GM18858 (cell line): ENCODE measurements around the gene LRP2.
"Not testable (repeated sequence)": the region's sequence is repeated elsewhere in the genome, so short reads cannot be mapped to it uniquely, and the experiment has no call there.

ENCODE experiments used
- ATAC-seq: cut with Tn5 transposase; IDR thresholded peaks from one replicate; pipeline ENCODE4 v1.9.1; 2021; ENCODE audit not compliant: unreplicated experiment

LRP2 gene

DNA sequence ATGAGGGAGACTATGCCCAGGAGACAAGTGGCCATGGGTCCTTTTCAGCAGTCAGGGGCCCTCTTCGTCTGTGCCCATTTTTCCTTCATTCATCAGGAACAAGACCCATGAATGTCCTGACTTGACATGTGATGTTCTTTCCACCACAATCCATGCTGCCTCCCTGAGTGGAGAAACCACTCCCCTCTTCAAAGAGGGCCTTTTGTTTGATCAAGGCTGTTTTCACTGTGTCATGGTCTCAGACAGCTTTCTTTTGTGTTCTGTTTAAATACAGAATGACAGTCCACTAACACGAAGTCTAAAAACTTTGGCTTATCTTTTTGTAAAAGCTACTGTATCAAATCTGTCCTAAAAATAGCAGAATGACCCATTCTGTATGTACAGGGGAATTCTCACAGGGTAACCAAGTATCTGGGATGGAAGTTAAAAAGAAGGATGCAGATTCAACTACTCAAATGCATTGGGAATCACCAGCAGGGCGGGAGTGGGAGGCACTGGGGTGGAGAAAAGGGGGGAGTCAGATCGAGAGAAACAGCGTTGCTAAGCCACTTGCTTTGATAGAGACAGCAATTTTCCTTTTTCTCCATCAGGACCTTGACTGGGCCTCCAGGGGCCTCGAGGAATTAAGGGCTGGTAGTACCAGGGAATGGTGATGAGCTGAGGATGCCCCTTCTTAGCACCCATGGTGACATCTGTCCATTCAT lies 13.9 kb downstream of the LRP2 start:
- ATAC-seq = no peak

DNA sequence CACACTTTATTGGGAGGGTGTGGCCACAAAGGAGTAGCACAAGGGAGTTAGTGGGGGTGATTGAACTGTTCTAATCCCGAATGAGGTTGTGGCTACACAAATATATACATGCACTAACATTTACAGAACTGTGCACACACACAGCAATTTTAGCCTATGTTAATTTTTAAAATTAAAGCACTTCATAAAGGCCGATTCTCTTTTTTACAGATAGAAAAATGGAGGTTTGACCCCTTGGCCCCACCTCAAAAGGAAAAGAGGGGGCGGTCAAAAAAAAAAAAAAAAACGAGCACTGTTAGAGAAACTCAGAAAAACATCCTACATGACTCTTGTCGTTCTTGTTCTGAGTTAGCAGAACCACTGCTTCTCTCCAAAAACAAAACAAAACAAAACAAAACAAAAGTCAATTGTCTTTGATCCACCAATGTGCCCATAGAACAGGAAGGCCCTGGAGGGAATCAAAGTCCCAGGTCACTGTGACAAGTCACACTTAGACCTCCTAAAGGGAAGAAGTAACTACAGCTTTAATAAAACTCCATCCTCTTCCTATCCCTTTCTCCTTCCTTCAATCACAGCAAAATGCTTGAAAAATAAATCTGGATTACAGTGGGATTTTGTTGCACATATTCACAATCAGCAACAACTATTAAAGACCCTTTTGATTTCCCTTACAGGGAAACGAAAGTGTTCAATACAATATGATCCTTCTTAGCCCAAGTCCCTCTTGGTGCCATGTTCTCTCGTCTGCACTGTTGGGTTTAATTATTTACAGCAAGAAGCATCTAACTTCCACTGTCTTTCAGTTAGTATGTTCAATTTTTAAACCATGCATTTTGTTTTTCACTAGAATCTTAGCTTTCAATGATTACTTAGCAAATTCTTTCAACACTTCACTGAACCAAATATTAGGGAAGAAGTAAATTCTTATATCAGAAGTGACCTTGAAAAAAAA lies 16.6 kb downstream of the LRP2 start:
- no peak for ATAC-seq

DNA sequence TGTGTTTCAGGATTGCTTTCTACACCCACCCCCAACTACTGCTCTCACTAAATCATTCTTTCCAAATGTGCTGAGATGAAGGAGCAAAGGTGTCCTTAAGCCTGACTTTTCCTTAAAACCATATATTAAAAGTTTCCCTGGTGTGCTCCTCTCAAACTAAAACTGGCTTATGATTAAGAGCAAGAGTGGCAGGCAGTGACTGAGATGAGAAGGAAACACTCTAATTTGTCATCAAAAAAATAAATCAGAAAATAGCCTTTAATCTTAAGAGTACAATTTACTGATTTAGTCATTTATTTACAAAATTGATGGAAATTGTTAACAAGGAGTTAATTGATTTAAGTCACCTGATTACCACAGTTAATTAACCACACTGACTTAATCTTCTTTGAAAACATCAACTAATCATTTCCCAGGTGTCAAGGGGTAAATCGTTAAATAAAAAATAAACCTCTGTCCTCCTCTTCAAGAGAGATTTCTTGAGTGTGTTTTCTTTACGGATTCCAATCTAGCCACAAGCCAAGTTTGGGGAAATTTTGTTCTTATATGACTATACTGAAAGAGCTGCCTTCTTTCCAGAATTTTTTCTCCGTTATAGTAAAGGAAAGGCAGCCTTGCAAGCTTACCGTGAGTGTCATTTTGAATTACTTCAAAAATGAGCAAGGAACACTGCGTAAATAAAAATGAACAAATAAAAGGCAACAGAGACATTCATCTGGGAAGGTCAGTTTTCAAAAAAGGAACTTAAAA lies 17.4 kb downstream of the LRP2 start:
- no peak for ATAC-seq

DNA sequence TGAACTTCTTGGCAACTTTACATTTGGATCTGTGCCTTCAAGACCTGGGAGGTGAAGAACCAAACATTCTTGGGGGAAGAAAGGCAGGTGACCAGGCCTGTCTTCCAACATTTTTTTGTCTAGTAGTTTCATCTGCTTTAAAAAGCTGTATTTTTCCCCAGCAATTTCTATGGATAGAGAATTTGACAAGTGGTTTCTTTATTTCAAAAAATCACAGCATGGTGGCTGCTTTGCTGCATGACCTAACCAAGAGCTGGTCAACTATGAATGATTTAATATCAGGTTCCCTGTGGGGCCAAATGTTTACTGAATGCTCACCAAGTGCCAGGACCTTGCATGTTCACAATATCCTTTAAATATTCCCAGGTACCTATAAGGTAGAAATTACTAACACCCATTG lies 19.1 kb downstream of the LRP2 start:
- no peak for ATAC-seq

DNA sequence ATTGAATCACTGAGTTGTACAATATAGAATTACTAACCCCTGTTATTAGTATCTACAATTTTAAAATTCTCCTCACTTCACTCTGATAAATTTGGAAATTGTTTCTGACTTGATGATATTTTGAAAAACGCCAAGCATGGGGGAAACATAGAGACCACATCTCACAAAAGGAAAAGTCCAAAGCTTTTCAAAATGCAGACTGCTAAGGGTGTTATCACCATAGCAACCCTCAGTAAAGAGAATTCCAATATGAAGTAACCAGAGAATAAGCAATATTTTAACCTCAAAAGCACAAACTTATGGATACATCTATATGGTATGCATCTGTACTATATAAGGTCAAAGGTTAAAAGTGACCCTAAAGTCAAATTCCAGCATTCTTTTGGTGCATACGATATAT lies 22.7 kb downstream of the LRP2 start:
- ATAC-seq = no peak

DNA sequence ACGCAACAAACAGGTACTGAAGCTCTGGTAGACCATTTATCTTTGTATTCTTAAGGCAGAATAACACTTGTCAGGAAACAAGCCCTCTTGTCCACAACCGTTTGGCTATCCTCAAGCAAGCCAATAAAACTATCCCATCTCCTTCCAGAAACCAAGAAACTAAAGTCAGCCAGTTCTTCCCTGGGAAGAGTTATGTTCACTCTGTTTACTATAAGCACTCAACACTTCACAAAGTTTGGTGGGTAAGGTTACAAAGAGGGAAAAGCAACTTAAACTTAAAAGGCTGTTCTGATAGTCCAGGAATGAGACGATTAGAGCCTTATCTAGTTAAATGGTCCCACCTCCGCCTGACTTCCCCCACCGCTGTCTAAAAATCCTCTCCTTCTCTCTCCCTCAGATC lies 25.6 kb downstream of the LRP2 start:
- ATAC-seq = no peak

DNA sequence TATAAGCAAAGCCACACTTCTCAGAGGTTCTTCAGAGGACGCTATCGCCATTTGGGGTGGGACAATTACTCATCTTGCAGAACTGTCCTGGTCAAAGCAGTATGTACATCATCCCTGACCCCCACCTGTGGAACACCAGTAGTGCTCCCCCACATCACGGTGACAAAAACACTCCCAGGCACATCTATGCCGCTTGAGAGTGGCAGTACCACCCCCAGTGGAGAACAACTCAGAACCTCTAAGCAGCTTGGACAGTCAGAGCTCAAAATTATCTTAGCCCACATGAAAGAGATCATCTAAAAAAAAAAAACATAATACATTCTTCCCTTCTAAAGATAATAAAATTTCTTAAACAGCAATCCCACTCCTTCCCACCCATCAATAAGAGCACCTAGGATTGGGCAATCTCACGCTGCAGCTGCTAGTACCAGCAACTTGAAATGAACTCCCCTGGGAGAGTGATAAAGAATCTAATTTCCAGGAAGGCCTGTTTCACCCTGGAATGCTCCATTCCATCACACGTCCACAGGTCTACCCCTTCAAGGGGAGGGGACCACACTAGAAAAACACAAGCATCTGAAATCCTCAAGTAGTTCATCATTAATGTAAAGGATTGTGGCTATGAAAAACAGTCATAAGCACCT lies 31.7 kb downstream of the LRP2 start:
- ATAC-seq = no peak

DNA sequence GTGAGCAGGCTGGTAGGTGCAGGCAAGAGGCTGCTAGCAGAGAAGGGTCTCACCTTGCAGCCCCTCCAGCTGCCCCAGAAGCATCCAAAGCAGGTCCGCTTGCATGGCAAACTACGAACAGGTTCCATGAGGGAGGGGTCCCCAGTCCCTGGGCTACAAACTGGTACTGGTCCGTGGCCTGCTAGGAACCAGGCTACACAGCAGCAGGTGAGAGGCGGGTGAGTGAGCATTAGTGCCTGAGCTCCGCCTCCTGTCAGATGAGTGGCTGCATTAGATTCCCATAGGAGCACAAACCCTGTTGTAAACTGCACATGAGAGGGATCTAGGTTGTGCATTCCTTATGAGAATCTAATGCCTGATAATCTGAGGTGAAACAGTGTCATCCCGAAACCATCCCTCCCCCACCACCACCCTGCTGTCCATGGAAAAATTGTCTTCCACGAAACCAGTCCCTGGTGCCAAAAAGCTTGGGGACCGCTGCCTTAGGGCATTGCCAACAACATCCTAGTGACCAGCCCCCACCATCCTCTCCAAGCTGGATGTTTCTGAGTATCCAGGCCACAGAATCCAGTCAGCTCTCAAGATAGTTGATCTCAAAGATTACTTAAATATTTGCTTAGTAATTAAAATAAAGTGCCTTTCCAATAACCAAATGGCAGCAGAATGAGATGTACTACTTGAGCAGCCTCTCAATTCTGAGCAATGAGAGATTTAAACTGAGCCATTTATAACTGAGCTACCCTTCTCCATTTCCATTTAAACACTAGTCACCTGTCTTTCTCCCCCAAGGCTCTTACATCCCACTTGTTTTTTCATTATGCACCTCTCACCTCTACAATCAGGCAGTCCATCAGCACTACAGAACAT lies 32.4 kb downstream of the LRP2 start:
- no peak for ATAC-seq

DNA sequence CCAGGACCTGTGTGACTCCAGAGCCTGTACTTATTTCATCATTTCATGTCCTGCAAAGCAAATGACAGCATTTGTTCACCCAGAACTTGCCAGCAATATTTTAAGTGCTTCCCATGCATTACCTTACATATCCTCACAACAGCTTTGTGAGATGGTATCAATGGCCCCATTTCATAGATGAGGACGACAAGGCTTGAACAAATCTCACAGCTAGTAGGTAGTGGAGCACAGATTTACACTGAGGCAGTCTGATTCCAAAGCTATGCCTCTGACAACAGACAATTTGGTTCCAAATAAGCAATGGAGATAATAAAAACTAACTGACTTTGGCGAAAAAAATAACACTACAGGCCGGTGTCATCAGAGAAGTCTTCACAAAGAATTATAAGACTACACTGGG lies 33.5 kb downstream of the LRP2 start:
- no peak for ATAC-seq

DNA sequence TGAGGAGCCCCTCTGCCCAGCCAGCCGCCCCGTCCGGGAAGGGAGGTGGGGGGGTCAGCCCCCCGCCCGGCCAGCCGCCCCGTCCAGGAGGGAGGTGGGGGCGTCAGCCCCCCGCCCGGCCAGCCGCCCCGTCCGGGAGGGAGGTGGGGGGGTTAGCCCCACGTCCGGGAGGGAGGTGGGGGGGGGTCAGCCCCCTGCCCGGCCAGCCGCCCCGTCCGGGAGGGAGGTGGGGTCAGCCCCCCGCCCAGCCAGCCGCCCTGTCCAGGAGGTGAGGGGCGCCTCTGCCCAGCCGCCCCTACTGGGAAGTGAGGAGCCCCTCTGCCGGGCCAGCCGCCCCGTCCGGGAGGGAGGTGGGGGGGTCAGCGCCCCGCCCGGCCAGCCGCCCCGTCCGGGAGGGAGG lies 34.5 kb downstream of the LRP2 start:
- not testable (repeated sequence) for ATAC-seq

DNA sequence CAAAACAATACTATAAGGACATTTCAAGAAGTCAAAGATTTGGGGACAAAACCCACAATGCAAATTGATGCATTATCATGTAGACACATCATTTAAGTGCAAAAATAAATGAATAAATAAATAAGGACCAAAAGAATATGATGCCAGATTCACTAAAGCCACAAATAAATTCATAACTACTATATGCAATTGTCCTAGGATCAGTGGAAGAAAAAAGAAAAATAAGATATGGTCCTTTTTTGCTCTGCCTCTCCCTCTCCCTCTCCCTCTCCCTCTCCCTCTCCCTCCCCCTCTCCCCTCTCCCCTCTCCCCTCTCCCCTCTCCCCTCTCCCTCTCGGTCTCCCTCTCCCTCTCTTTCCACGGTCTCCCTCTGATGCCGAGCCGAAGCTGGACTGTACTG lies 36.4 kb downstream of the LRP2 start:
- not testable (repeated sequence) for ATAC-seq

DNA sequence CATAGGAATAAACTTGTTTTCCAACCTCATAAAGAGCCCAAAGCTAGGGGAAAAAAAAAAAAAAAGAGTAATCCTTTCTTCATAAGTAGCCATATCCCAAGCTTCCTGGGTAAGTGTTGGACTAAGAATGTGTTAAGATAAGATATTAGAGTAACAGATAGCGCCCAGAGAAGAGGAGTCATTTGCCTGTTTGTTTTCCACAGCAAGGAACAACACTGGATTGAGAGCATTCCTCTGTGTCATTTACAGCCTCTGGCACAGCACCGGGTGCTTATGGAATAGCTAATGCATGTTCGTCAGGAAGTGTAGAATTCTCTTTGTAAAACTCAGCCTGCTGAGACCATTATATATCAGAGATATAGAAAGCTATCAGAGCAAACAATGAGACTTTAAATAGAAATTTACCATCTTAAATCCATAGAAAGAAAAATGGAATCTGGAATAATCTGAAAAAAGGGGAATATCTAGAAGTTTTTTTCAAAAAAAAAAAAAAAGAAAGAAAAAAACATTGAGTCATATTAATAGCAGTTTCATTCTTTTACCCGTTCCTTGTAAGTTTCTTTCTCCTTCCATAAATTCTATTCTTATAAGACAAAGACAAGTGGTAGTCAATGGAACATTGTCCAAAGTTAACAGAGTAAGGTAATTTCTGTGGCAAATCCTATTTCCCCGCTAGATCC lies 37.6 kb downstream of the LRP2 start:
- no peak for ATAC-seq

DNA sequence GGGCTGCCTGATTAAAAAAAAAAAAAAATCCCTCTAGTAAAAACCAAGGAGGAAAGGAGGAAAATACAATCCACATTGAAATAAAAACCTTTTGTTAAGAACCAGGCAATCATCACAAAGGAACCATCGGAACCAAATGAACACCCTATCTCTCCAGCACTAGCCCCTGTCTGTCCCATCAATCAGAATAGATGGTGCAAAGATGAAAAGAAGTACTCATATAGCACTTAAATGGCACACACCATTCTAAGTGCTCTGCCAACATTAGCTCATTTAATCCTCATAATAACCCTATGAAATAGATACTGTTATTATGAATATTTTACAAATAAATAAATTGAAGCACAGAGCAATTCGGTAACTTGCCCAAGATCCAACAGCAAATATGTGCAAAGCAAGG lies 38.5 kb downstream of the LRP2 start:
- ATAC-seq = no peak

DNA sequence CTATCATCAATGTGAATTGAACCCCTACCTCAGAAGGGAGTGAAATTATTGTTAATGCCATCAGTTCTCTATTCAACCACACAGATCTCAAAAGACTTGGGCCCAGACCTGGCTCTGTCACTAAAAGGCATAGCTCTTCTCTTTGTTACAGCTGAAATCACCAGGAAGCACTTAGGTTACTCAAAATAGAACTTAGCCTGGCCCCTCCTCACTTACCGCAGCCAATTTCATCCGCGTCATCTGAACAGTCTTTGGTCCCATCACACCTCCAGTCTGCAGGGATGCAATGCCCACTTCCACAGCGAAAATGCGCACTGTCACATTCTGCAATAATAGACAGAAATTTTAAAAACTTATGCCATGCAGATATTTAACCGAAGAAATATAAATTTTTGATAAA lies 41.8 kb downstream of the LRP2 start:
- no peak for ATAC-seq

DNA sequence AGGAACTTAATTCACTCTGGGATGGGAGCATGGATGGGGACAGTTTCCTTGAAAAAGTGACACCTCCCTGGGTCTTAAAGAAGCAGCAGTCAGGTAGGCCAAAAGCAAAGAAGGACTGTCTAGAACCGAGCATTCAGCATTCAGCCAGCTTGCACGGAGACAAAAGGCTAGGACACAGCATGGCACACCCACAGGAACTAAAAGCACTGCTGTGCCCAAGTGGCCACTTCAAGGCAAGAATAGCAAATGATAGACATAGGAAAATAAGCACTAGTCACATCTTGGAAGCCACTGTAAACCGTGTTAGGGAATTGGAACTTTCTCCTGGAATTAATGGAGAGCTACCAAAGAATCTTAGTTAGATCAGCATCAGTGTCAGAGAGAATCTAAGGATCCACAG lies 47.0 kb downstream of the LRP2 start:
- no peak for ATAC-seq

DNA sequence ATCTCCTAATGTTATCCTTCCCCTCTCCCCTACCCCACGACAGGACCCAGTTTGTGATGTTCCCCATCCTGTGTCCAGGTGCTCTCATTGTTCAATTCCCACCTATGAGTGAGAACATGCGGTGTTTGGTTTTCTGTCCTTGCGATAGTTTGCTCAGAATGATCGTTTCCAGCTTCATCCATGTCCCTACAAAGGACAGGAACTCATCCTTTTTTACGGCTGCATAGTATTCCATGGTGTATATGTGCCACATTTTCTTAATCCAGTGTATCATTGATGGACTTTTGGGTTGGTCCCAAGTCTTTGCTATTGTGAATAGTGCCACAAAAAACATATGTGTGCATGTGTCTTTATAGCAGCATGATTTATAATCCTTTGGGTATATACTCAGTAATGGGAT lies 54.0 kb downstream of the LRP2 start:
- not testable (repeated sequence) for ATAC-seq

DNA sequence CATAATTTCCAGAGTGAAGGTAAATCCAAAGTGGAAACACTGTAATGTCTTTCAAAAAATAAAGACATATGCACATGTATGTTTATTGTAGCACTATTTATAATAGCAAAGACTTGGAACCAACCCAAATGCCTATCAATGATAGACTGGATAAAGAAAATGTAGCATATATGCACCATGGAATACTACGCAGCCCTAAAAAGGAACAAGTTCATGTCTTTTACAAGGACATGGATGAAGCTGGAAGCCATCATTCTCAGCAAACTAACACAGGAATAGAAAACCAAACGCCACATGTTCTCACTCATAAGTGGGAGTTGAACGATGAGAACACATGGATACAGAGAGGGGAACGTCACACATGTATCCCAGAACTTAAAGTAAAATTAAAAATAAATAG lies 57.6 kb downstream of the LRP2 start:
- not testable (repeated sequence) for ATAC-seq

DNA sequence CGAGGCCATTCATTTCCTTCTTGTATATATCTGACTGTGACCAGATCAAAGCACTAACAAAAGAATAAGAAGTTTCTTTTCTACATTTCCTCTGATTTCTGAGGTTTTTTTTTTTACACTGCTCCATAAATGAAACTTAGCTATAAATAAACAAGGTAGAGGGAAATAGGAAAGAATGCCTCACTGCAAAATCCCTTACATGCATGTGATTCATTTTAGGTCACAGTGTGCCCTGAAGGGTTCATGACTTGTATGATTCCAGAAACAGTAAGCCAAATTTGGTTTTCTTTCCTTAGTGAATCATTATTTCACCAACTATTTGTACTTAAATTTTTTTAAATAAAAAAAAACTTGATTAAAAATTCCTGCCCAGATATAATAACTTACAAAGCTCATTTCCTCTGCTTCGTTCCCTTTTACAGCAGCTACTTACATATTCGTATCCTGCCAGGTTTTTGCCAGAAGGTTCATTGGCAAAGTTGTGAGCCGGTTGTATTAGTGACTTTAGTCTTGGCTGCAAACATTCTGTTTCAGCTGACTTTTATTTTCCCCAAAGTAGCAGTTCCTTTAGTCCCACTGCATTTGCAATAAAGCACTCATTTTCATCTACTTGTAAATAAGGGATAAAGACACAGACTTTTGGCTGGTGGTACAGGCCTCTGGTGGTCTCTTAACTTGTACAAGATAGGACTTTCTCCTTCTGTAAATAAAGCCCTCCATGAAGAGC lies 58.6 kb downstream of the LRP2 start:
- ATAC-seq = no peak

DNA sequence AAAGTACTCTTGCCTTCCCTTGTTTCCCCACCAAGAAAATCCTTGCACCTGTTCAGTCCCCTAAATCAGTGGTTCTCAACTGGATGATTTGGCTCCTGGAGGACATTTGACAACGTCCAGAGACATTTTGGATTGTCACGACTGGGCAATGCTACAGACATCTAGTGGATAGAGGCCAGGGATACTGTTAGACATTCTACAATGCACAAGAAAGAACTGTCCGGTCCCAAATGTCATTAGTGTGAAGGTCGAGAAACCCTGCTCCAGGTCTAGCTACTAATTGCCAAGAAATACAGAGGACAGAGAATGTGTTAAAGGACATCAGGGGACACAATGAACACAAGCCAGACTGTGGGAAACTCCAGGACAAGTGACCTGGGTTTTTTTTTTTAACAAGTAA lies 60.0 kb downstream of the LRP2 start:
- ATAC-seq = no peak
